Measurements from ENCODE around the gene SPEG.
A peak's percentile ranks its signal among the peaks of the same experiment; 100 is the strongest.

- TF ChIP-seq CTCF (IDR thresholded peaks at IDR 0.05; ENCODE audit: low read depth, low read length) = peak; percentile 77
- TF ChIP-seq EZH2phosphoT487 (IDR thresholded peaks at IDR 0.05; ENCODE audit: low read depth) = no peak
Measured at GRCh38 chr2:219530048-219530963, 95.7 kb downstream of the SPEG start.

Measured in OCI-LY3 (cell line).